HCT116 (cell line): Measurements from ENCODE around the gene PLD1. TPM values are rescaled to one million over a fixed set of nuclear protein-coding genes. Genes with fewer than 3 reads are reported as not detected.

Experiments
- ATAC-seq: fragments of 200-7000 bp; cut with Tn5 transposase; 2 replicates; pipeline ENCODE4 v1.9.1; 2020; ENCODE audit warnings: mild to moderate bottlenecking, moderate library complexity
- BruUV-seq: library from RNA; stranded (reverse); fragments of 400-500 nt; replicated peaks from 2 replicates; lab custom pipeline; 2021; lab: Mats Ljungman, UMichigan
- CTCF ChIA-PET: fragments of 300-600 bp; sonication (Branson Sonifier 250); formaldehyde crosslinking; loops from one replicate; lab custom pipeline; 2021; ENCODE audit warnings: antibody characterized with exemption; lab: Charles Lee
- POLR2A ChIA-PET: fragments of 300-600, 350-600 bp; sonication (Branson Sonifier 250); formaldehyde crosslinking; loops from one replicate; lab custom pipeline; 2021; ENCODE audit warnings: antibody characterized with exemption; lab: Charles Lee
- RAD21 ChIA-PET, 2 experiments: fragments of 300-600 bp; sonication (Branson Sonifier 250); formaldehyde crosslinking; loops; one replicate each; lab custom pipeline; 2023; ENCODE audit warnings: low total read pairs in 2 of 2; ENCODE audit not compliant: uncharacterized antibody in 2 of 2, unreplicated experiment in 2 of 2, low non-redundant PET in 1 of 2; lab: Charles Lee
- DNase-seq: peaks from one replicate; pipeline ENCODE4 v3.0.0-alpha.2; 2010; ENCODE audit warnings: low read depth, low spot score
- H2AFZ ChIP-seq: fragments of 200-600 bp; shearing (Covaris generic), sonication (generic); 2 replicates; pipeline ENCODE4 v1.6.1; 2017; ENCODE audit warnings: low read depth, mixed run types, mixed read lengths, antibody characterized with exemption, low read length; ENCODE audit not compliant: poor library complexity, severe bottlenecking
- H3K27ac ChIP-seq: 2 replicates; pipeline ENCODE4 v1.5.1; 2012; ENCODE audit warnings: low read depth, low read length
- H3K27me3 ChIP-seq: fragments of 200-600 bp; sonication (generic); 2 replicates; pipeline ENCODE4 v1.6.1; 2016; ENCODE audit warnings: mixed run types, low read length, mixed read lengths; ENCODE audit not compliant: insufficient read depth
- H3K36me3 ChIP-seq, 2 experiments: fragments of 200-500 bp in 1 of 2; fragments of 200-600 bp in 1 of 2; sonication (Bioruptor generic) in 1 of 2; sonication (generic) in 1 of 2; 2 replicates each; pipeline versions ENCODE4 v1.5.1 to v1.6.1; 2014 to 2016; ENCODE audit warnings: low read length in 2 of 2, inconsistent platforms in 1 of 2, mixed read lengths in 1 of 2, mixed run types in 1 of 2; ENCODE audit not compliant: insufficient read depth in 2 of 2, control insufficient read depth in 1 of 2
- H3K4me1 ChIP-seq, 2 experiments: fragments of 200-600 bp in 1 of 2; sonication (generic) in 1 of 2; 2 replicates each; pipeline versions ENCODE4 v1.5.1 to v1.6.1; 2012 to 2017; ENCODE audit warnings: low read length in 2 of 2, inconsistent platforms in 1 of 2, mild to moderate bottlenecking in 1 of 2, mixed read lengths in 1 of 2, mixed run types in 1 of 2, moderate library complexity in 1 of 2; ENCODE audit not compliant: insufficient read depth in 2 of 2, control insufficient read depth in 1 of 2
- H3K4me2 ChIP-seq: fragments of 200-600 bp; sonication (generic); 2 replicates; pipeline ENCODE4 v1.6.1; 2017; ENCODE audit warnings: mixed run types, low read length, mixed read lengths
- H3K4me3 ChIP-seq, 2 experiments: fragments of 200-600 bp in 1 of 2; sonication (generic) in 1 of 2; replicated peaks in 1 of 2; 2 replicates each; pipeline ENCODE4 v1.5.1; 2011 to 2016; ENCODE audit warnings: low read length in 2 of 2, control low read depth in 1 of 2, low read depth in 1 of 2, mild to moderate bottlenecking in 1 of 2, mixed read lengths in 1 of 2, mixed run types in 1 of 2
- H3K79me2 ChIP-seq: fragments of 200-600 bp; sonication (generic); 2 replicates; pipeline ENCODE4 v1.6.1; 2017; ENCODE audit warnings: mild to moderate bottlenecking, mixed run types, low read length, moderate library complexity, mixed read lengths; ENCODE audit not compliant: insufficient read depth
- H3K9ac ChIP-seq: fragments of 200-600 bp; sonication (generic); 2 replicates; pipeline ENCODE4 v1.6.1; 2016; ENCODE audit warnings: low read length, mixed read lengths
- H3K9me2 ChIP-seq: fragments of 200-600 bp; sonication (generic), shearing (Covaris generic); 2 replicates; pipeline ENCODE4 v1.6.1; 2017; ENCODE audit warnings: mixed run types, mild to moderate bottlenecking, moderate library complexity; ENCODE audit not compliant: insufficient read depth
- H3K9me3 ChIP-seq, 2 experiments: fragments of 200-500 bp in 1 of 2; fragments of 200-600 bp in 1 of 2; sonication (Bioruptor generic) in 1 of 2; sonication (generic) in 1 of 2; 2 replicates each; pipeline ENCODE4 v1.6.1; 2014 to 2017; ENCODE audit warnings: low read length in 2 of 2, mixed read lengths in 2 of 2, inconsistent platforms in 1 of 2, low read depth in 1 of 2, mild to moderate bottlenecking in 1 of 2, mixed run types in 1 of 2, moderate library complexity in 1 of 2; ENCODE audit not compliant: control insufficient read depth in 1 of 2, insufficient read depth in 1 of 2
- H4K20me1 ChIP-seq: fragments of 200-600 bp; sonication (generic), shearing (Covaris generic); 2 replicates; pipeline ENCODE4 v1.6.1; 2017; ENCODE audit warnings: mixed run types, mild to moderate bottlenecking, moderate library complexity; ENCODE audit not compliant: insufficient read depth
- ATF3 ChIP-seq: IDR thresholded peaks from 2 replicates; pipeline ENCODE4 v1.6.1; 2012
- CBX3 ChIP-seq: IDR thresholded peaks from 2 replicates; pipeline ENCODE4 v1.6.1; 2012; ENCODE audit warnings: low read depth
- CEBPB ChIP-seq: IDR thresholded peaks from 2 replicates; pipeline ENCODE4 v1.6.1; 2012; ENCODE audit warnings: low read depth
- CTCF ChIP-seq, 3 experiments: fragments of 200-600 bp in 1 of 3; sonication (generic) in 1 of 3; IDR thresholded peaks in 2 of 3; conservative IDR thresholded peaks in 1 of 3; 2 replicates each; pipeline ENCODE4 v1.5.1; 2012 to 2017; ENCODE audit warnings: low read depth in 2 of 3, low read length in 2 of 3, antibody characterized with exemption in 1 of 3, borderline replicate concordance in 1 of 3, control low read depth in 1 of 3, mild to moderate bottlenecking in 1 of 3, mixed read lengths in 1 of 3, mixed run types in 1 of 3, moderate library complexity in 1 of 3; ENCODE audit not compliant: insufficient read depth in 1 of 3
- EGR1 ChIP-seq: IDR thresholded peaks from 2 replicates; pipeline ENCODE4 v1.6.1; 2012; ENCODE audit warnings: low read depth
- ELF1 ChIP-seq: IDR thresholded peaks from 2 replicates; pipeline ENCODE4 v1.6.1; 2012; ENCODE audit warnings: low read depth, borderline replicate concordance
- EZH2 ChIP-seq: fragments of 200-600 bp; sonication (generic); IDR thresholded peaks from 2 replicates; pipeline ENCODE4 v1.6.1; 2017; ENCODE audit warnings: antibody characterized with exemption, mixed run types
- EZH2phosphoT487 ChIP-seq: fragments of 200-600 bp; IDR thresholded peaks from 2 replicates; pipeline ENCODE4 v1.6.1; 2018; ENCODE audit warnings: antibody characterized with exemption, borderline replicate concordance
- POLR2A ChIP-seq: IDR thresholded peaks from 2 replicates; pipeline ENCODE4 v1.7.0; 2011; ENCODE audit warnings: borderline replicate concordance; ENCODE audit not compliant: insufficient read depth, insufficient read length; ENCODE audit errors: extremely low read depth
- POLR2AphosphoS5 ChIP-seq: IDR thresholded peaks from 2 replicates; pipeline ENCODE4 v1.6.1; 2011; ENCODE audit warnings: mild to moderate bottlenecking, low read depth, low read length, moderate library complexity
- RAD21 ChIP-seq: IDR thresholded peaks from 2 replicates; pipeline ENCODE4 v1.6.1; 2012; ENCODE audit warnings: low read depth, mild to moderate bottlenecking
- REST ChIP-seq: IDR thresholded peaks from 2 replicates; pipeline ENCODE4 v1.6.1; 2012; ENCODE audit warnings: low read depth
- SIN3A ChIP-seq: IDR thresholded peaks from 2 replicates; pipeline ENCODE4 v1.6.1; 2012; ENCODE audit warnings: low read depth
- SP1 ChIP-seq: IDR thresholded peaks from 2 replicates; pipeline ENCODE4 v1.6.1; 2012; ENCODE audit warnings: low read depth
- TCF7L2 ChIP-seq: IDR thresholded peaks from 2 replicates; pipeline ENCODE4 v1.7.0; 2011; ENCODE audit warnings: borderline replicate concordance, inconsistent platforms; ENCODE audit not compliant: insufficient read depth, insufficient read length; ENCODE audit errors: extremely low read depth
- YY1 ChIP-seq: IDR thresholded peaks from 2 replicates; pipeline ENCODE4 v1.6.1; 2011; ENCODE audit warnings: low read length, low read depth, moderate library complexity, mild to moderate bottlenecking; ENCODE audit not compliant: insufficient replicate concordance; ENCODE audit errors: extremely low read depth
- ZFX ChIP-seq: fragments of 450-650 bp; IDR thresholded peaks from 2 replicates; pipeline ENCODE4 v1.6.1; 2017
- ZNF274 ChIP-seq: fragments of 200-500 bp; sonication (Bioruptor generic); IDR thresholded peaks from 2 replicates; pipeline ENCODE4 v1.6.1; 2014; ENCODE audit warnings: mild to moderate bottlenecking, low read depth, low read length, inconsistent platforms
- intact Hi-C: fragments of 100-400 bp; cut with micrococcal nuclease; formaldehyde crosslinking; loops from 2 replicates; pipeline ENCODE4 v1.10.0; 2022
- total RNA-seq: library from RNA; stranded (reverse); gene quantifications from one replicate; pipeline ENCODE4 v1.2.1, GENCODE V29; 2021; ENCODE audit not compliant: unreplicated experiment
- TF ChIP-seq, protein P1 (sequence below): IDR thresholded peaks from 2 replicates; pipeline ENCODE4 v1.6.1; 2012

PLD1 gene
- total RNA-seq, 1 experiment from 2014 or later: 8.4 TPM

- Histone ChIP-seq H3K9me3 (no peaks in the 10 kb centered on the region), H4K20me1 (no peaks in the 10 kb centered on the region), H3K36me3 (no peaks in the 10 kb centered on the region), H3K9ac (no peak overlapping the region), H3K4me3 (no peak overlapping the region), H3K27ac (no peak overlapping the region), H3K9me2 (no peaks in the 10 kb centered on the region), H3K27me3 (no peaks in the 10 kb centered on the region)
- POLR2A ChIA-PET: no interaction called here
- intact Hi-C loops: no loop called here
- no peak for ATAC-seq
- DNase-seq: no peak
- TF ChIP-seq SIN3A (no peak), EGR1 (no peak), TCF7L2 (no peak), CBX3 (no peak), ZFX (no peak), POLR2A (no peak), CTCF (IDR thresholded peaks at IDR 0.05 in 2 of 3, conservative IDR thresholded peaks at IDR 0.05 in 1 of 3; ENCODE audit: borderline replicate concordance in 1 of 3, insufficient read depth in 1 of 3, low read depth in 2 of 3, low read length in 2 of 3) (no peak), ELF1 (no peak), REST (no peak), ZNF274 (no peak), POLR2AphosphoS5 (no peak), RAD21 (no peak), SP1 (no peak), EZH2 (no peak), CEBPB (no peak), YY1 (no peak), ATF3 (no peak), EZH2phosphoT487 (no peak)
- TF ChIP-seq, protein P1, sequence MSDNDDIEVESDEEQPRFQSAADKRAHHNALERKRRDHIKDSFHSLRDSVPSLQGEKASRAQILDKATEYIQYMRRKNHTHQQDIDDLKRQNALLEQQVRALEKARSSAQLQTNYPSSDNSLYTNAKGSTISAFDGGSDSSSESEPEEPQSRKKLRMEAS: no peak
- TF ChIP-seq, all 23 proteins: peak for 0
- ChIA-PET CTCF (no interaction called here), RAD21 (no interaction called here)
- Histone ChIP-seq H2AFZ (no peak overlapping the region), H3K79me2 (no peaks in the 10 kb centered on the region), H3K4me1 (peaks cover 0 to 1% of the 10 kb centered on the region in 2 experiments; a peak in 1 of 4 replicates), H3K4me2 (no peak overlapping the region)
- no TSS peak for BruUV-seq
Measured at GRCh38 chr3:171824824-171825221, 14.5 kb upstream of the PLD1 start.
